Activated CD4-positive, alpha-beta T cell treated with anti-CD3 and anti-CD28 coated beads for 36 hours (primary cell): ENCODE measurements around the gene NR2C1. TPM values are rescaled to one million over a fixed set of nuclear protein-coding genes. Genes with fewer than 3 reads are reported as not detected.
A peak's percentile ranks its signal among the peaks of the same experiment; 100 is the strongest.
"Not testable (repeated sequence)": the region's sequence is repeated elsewhere in the genome, so short reads cannot be mapped to it uniquely, and the experiment has no call there.

Source experiments
- ATAC-seq: fragments of 200-7000 bp; cut with Tn5 transposase; one replicate; pipeline ENCODE4 v1.10.0; 2021; ENCODE audit warnings: mild to moderate bottlenecking, moderate library complexity
- CTCF ChIA-PET: fragments of 350-600 bp; sonication (Branson Sonifier 250); formaldehyde crosslinking; loops from one replicate; lab custom pipeline; 2021; ENCODE audit warnings: antibody characterized with exemption; lab: Charles Lee
- POLR2A ChIA-PET: fragments of 350-600 bp; sonication (Branson Sonifier 250); formaldehyde crosslinking; loops from one replicate; lab custom pipeline; 2021; ENCODE audit warnings: antibody characterized with exemption, inconsistent platforms; lab: Charles Lee
- DNase-seq: peaks from one replicate; pipeline ENCODE4 v3.0.0-alpha.2; 2020
- H3K27ac Mint-ChIP-seq: one replicate; pipeline ENCODE4 v1.8.0; 2021; ENCODE audit warnings: mixed read lengths
- H3K27me3 Mint-ChIP-seq: one replicate; pipeline ENCODE4 v1.8.0; 2021; ENCODE audit warnings: mixed read lengths
- H3K36me3 Mint-ChIP-seq: one replicate; pipeline ENCODE4 v1.8.0; 2021; ENCODE audit warnings: low read depth, mixed read lengths
- H3K4me1 Mint-ChIP-seq: one replicate; pipeline ENCODE4 v1.8.0; 2021; ENCODE audit warnings: mixed read lengths
- H3K4me3 Mint-ChIP-seq: one replicate; pipeline ENCODE4 v1.8.0; 2021; ENCODE audit warnings: mild to moderate bottlenecking, moderate library complexity, mixed read lengths
- H3K9me3 Mint-ChIP-seq: one replicate; pipeline ENCODE4 v1.8.0; 2021; ENCODE audit warnings: low read depth, mixed read lengths
- intact Hi-C, 2 experiments: fragments of 100-400 bp; cut with DNase I in 1 of 2; cut with micrococcal nuclease in 1 of 2; formaldehyde crosslinking; loops; one replicate each; pipeline versions ENCODE4 v1.14.2 to v1.15.1; 2022 to 2024; cut with DNase I, micrococcal nuclease
- total RNA-seq, 2 experiments: library from RNA; stranded (reverse); gene quantifications; one replicate each; pipeline ENCODE4 v1.2.3, GENCODE V29; 2021

Gene NR2C1
- total RNA-seq, 2 experiments from 2014 or later = 27.6 to 39.3 TPM

DNA sequence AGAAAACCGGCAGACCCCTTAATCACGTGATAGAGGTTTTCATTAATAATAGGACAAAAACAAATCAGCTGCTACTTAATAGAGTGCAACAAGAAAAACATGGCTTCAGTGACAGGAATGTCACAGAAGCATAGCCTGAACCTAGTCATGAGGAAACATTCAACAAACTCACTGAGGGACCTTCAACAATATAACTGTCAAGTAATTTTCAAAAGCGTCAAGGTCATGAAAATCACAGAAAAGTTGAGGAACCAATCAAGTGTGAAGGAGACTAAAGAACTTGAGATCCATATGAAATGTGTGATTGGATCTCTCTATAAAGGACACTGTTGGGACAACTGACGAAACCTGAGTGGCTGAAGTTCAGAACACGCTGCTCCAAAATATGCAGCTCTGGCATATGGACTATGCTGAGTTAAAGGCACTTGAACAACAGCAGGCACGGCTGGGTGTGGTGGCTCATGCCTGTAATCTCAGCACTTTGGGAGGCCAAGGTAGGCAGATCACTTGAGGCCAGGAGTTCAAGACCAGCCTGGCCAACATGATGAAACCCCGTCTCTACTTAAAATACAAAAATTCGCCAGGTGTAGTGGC, 86.2 kb downstream of the NR2C1 start:
- Mint-ChIP-seq H3K4me1 (peaks cover 63% of the 10 kb centered on the region), H3K9me3 (no peaks in the 10 kb centered on the region), H3K4me3 (no peak overlapping the region), H3K36me3 (peaks cover 29% of the 10 kb centered on the region), H3K27ac (peak overlapping the region; percentile 61), H3K27me3 (no peaks in the 10 kb centered on the region)
- intact Hi-C loops = loop anchor here in 1 of 2 experiments (10.0 kb wide), 1 partner anchor 842 kb away; the partner anchor contains the start of gene PLXNC1
- ATAC-seq (no peak), DNase-seq (no peak)
- POLR2A ChIA-PET = interaction anchor here (0.6 kb wide), 1 partner anchor 865 kb away, joined by 8 read pairs; no protein-coding TSS in a partner anchor
- CTCF ChIA-PET = no interaction called here

DNA sequence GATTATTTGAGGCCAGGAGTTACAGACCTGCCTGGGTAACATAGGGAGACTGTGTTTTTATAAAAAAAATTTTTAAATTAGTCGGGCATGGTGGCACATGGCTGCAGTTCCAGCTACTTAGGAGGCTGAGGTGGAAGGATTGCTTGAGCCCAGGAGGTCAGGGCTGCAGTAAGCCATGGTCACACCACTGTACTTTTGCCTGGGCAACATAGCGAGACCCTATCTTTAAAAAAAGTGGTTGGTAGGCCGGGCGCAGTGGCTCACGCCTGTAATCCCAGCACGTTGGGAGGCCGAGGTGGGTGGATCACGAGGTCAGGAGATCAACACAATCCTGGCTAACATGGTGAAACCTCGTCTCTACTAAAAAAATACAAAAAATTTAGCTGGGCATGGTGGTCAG, 88.3 kb downstream of the NR2C1 start:
- not testable (repeated sequence) for H3K9me3 Mint-ChIP-seq, H3K27ac Mint-ChIP-seq, H3K27me3 Mint-ChIP-seq, ATAC-seq, DNase-seq, H3K4me3 Mint-ChIP-seq
- CTCF ChIA-PET = interaction anchor here (0.6 to 1.2 kb wide), 2 partner anchors 24 to 883 kb away, joined by 3 read pairs; no protein-coding TSS in a partner anchor
- Mint-ChIP-seq H3K36me3 (peaks cover 27% of the 10 kb centered on the region), H3K4me1 (peaks cover 74% of the 10 kb centered on the region)
- POLR2A ChIA-PET = interaction anchor here (0.6 kb wide), 1 partner anchor 1017 kb away, joined by 3 read pairs; no protein-coding TSS in a partner anchor
- intact Hi-C loops = loop anchor here in 1 of 2 experiments (10.0 kb wide), 1 partner anchor 840 kb away; the partner anchor contains the start of gene PLXNC1

DNA sequence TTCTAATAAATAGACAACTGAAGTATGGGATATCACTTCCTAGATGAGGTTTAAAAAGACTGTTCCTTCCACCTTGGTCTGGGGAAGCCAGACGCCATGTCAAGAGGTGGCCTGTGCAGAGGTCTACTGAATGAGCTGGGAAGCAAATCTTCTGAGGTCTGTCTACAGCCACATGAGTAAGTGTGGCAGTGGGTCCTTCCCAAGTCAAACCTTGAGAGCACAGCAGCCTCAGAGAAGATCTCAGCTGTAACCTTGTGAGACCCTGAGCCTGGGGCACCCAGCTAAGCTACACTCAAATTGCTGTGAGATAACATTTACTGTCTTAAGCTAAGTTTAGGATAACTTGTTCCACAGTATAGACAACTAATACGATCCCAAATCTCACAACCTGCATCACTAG, 90.1 kb downstream of the NR2C1 start:
- Mint-ChIP-seq H3K27me3 (no peaks in the 10 kb centered on the region), H3K36me3 (peaks cover 19% of the 10 kb centered on the region), H3K27ac (no peak overlapping the region), H3K9me3 (no peaks in the 10 kb centered on the region), H3K4me3 (no peak overlapping the region), H3K4me1 (peaks cover 62% of the 10 kb centered on the region)
- intact Hi-C loops = loop anchor here (5.0 to 10.0 kb wide), 3 partner anchors 41 to 839 kb away; partner anchors contain the start of gene PLXNC1 (in 1 of the 2)
- no peak for DNase-seq
- no peak for ATAC-seq
- POLR2A ChIA-PET = no interaction called here
- CTCF ChIA-PET = interaction anchor here (0.8 to 1.2 kb wide), 2 partner anchors 10 to 102 kb away, joined by 3 to 4 read pairs; no protein-coding TSS in a partner anchor

DNA sequence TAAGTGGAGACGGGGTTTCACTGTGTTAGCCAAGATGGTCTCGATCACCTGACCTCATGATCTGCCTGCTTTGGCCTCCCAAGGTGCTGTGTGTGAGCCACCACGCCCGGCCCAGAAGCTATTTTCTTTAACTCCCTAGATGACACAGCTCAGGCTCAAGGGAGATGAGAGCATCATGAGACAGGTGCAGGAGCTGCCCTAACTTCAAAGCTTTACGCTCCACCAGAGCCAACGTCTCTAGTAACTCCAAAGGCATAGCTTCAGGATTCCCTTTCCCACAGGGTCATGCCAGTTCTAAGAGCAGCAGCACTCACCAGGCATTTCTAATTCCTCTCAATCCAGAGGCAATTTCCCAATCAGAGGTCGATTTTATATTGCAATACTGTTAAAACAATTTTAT, 91.0 kb downstream of the NR2C1 start:
- CTCF ChIA-PET = interaction anchor here (0.8 to 1.3 kb wide), 5 partner anchors 9 to 272 kb away, joined by 3 to 4 read pairs (median 3); no protein-coding TSS in a partner anchor
- Mint-ChIP-seq H3K4me3 (no peak overlapping the region), H3K27me3 (no peaks in the 10 kb centered on the region), H3K9me3 (no peaks in the 10 kb centered on the region), H3K27ac (no peak overlapping the region), H3K4me1 (peaks cover 60% of the 10 kb centered on the region), H3K36me3 (peaks cover 15% of the 10 kb centered on the region)
- intact Hi-C loops = loop anchor here (5.0 to 10.0 kb wide), 3 partner anchors 40 to 838 kb away; partner anchors contain the start of gene PLXNC1 (in 1 of the 2)
- ATAC-seq (no peak), DNase-seq (no peak)
- POLR2A ChIA-PET = interaction anchor here (1.4 kb wide), 1 partner anchor 8 kb away, joined by 4 read pairs; no protein-coding TSS in a partner anchor

DNA sequence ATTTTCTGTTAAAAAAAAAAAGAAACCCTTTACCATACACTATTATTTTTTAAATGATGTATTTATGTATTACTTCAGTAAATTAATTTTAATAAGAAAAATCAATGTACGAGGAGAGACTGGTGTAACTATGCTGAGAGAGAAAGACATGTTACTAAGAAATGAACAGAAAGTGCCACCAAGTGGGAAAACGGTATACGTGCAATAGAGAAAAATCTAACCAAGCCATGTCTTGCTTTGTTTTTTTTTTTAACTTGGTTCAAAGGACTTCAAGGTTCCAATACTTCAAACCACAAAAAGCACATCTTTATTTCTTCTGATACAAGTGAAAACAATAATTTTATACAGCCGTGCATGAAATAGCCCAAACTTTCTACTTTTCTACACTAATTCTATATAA, 92.8 kb downstream of the NR2C1 start:
- peaks cover 11% of the 10 kb centered on the region for H3K36me3 Mint-ChIP-seq
- no peak for DNase-seq
- no peak overlapping the region for H3K27ac Mint-ChIP-seq
- no peak overlapping the region for H3K4me3 Mint-ChIP-seq
- H3K4me1 Mint-ChIP-seq = peaks cover 51% of the 10 kb centered on the region
- CTCF ChIA-PET = interaction anchor here (0.7 to 0.9 kb wide), 2 partner anchors 10 to 554 kb away, joined by 3 to 4 read pairs; no protein-coding TSS in a partner anchor
- no peaks in the 10 kb centered on the region for H3K9me3 Mint-ChIP-seq
- intact Hi-C loops = loop anchor here (5.0 to 10.0 kb wide), 3 partner anchors 38 to 836 kb away; partner anchors contain the start of gene PLXNC1 (in 1 of the 2)
- POLR2A ChIA-PET = no interaction called here
- H3K27me3 Mint-ChIP-seq = no peaks in the 10 kb centered on the region
- ATAC-seq = peak; percentile 64

DNA sequence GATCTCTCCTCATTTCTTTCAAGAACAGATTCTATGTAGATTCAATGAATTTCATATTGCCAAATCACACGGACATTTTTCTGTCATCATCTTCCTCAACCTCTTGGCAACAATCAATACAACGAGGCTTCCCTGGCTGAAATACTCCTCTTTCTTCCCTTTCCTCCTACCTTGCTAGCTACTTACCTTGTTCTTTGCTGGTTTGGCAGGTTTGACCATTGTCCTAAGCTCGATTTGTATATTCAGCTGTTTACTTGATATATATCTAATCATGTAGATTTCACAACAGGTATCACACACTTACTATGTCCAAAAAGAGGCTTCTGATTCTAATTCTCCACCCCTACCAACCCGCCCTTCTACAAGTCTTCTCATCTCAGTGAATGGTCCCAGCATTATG, 93.5 kb downstream of the NR2C1 start:
- peaks cover 13% of the 10 kb centered on the region for H3K36me3 Mint-ChIP-seq
- intact Hi-C loops = loop anchor here (5.0 to 10.0 kb wide), 3 partner anchors 38 to 835 kb away; partner anchors contain the start of gene PLXNC1 (in 1 of the 2)
- no peak overlapping the region for H3K4me3 Mint-ChIP-seq
- DNase-seq = no peak
- POLR2A ChIA-PET = no interaction called here
- H3K27ac Mint-ChIP-seq = no peak overlapping the region
- peaks cover 51% of the 10 kb centered on the region for H3K4me1 Mint-ChIP-seq
- CTCF ChIA-PET = interaction anchor here (0.6 to 0.7 kb wide), 2 partner anchors 11 to 382 kb away, joined by 3 read pairs; no protein-coding TSS in a partner anchor
- no peaks in the 10 kb centered on the region for H3K9me3 Mint-ChIP-seq
- ATAC-seq = no peak
- no peaks in the 10 kb centered on the region for H3K27me3 Mint-ChIP-seq

DNA sequence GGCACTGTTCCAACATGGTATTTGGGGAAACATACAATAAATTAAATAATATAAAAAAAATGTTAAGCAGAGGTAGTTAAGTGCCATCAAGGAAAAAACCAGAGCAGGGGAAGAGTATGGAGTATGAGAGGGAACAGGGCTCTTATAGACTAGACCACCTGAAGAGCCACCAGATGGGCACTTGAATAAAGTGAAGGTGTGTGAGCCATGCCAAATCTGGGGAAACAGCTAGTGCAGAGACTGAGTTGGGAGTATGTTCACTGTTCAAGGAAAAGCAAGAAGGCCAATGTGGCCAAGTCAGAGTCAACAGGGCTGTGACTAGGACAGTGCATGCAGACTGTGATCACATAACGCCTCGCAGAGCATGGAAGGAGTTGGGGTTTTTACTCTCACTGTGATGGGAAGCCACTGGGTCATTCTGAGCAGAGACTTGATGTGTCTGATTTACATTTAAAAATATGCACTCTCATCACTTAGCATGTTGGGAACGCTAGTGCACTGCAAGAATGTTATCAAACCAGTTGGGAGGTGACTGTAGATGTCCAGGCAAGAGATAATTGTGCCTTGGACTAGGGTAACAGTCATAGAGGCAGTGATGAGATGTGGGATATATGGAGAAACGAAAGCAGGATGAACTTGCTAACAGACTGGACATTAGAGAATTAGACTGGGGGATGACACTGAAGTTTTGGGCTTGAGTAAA, 95.5 kb downstream of the NR2C1 start:
- ATAC-seq (no peak), DNase-seq (no peak)
- ChIA-PET POLR2A (no interaction called here), CTCF (no interaction called here)
- H3K4me3 Mint-ChIP-seq = no peak overlapping the region
- no peak overlapping the region for H3K27ac Mint-ChIP-seq
- intact Hi-C loops = no loop called here
- H3K9me3 Mint-ChIP-seq = no peaks in the 10 kb centered on the region
- H3K36me3 Mint-ChIP-seq = peaks cover 15% of the 10 kb centered on the region
- H3K4me1 Mint-ChIP-seq = peaks cover 37% of the 10 kb centered on the region
- H3K27me3 Mint-ChIP-seq = no peaks in the 10 kb centered on the region

DNA sequence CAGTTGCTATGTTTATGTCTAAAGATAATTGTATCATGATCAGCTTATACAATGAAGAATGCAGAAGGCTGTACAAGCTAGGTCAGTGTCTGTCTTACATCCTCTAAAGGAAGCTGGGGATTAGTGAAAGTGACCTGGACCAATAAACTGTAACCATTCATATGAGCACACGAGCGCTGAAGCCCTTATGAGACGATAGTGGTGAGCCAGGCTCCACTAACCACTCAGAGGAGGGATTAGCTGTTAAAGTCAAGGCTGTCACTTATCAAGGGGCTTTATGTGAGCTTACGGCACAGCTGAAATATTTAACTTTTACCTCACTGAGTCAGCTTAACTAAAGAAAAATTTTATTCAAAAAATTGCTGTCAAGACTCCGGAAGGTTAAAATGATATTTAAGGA, 100.2 kb downstream of the NR2C1 start:
- H3K36me3 Mint-ChIP-seq = peaks cover 19% of the 10 kb centered on the region
- ChIA-PET POLR2A (no interaction called here), CTCF (interaction anchor here (1.1 to 1.2 kb wide), 3 partner anchors 9 to 71 kb away, joined by 3 read pairs; no protein-coding TSS in a partner anchor)
- DNase-seq (no peak), ATAC-seq (no peak)
- no peaks in the 10 kb centered on the region for H3K27me3 Mint-ChIP-seq
- H3K4me3 Mint-ChIP-seq = no peak overlapping the region
- no peaks in the 10 kb centered on the region for H3K9me3 Mint-ChIP-seq
- intact Hi-C loops = no loop called here
- H3K4me1 Mint-ChIP-seq = peaks cover 9% of the 10 kb centered on the region
- H3K27ac Mint-ChIP-seq = no peak overlapping the region

DNA sequence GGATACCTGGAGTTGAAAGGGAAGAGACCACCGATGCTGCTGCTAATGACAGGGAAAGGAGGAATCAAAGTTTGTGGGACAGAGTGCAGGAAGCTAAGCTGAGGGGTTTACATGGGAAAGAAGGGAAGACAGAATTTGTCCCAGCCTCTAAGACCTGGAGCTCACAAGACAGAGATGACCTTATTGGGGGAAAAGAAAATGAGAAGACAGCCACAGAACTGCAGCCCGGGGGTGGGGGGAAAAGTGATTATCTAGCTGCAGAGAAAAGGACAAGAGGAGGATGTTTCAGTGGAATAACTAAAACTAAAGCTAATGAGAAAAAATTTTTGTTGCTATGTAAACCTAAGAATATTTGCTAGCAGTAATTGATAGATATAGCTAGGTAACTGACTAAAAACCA, 100.6 kb downstream of the NR2C1 start:
- CTCF ChIA-PET = interaction anchor here (0.5 to 1.2 kb wide), 4 partner anchors 9 to 72 kb away, joined by 3 read pairs; no protein-coding TSS in a partner anchor
- H3K36me3 Mint-ChIP-seq = peaks cover 19% of the 10 kb centered on the region
- H3K27ac Mint-ChIP-seq = no peak overlapping the region
- H3K9me3 Mint-ChIP-seq = no peaks in the 10 kb centered on the region
- DNase-seq = no peak
- POLR2A ChIA-PET = no interaction called here
- intact Hi-C loops = no loop called here
- no peaks in the 10 kb centered on the region for H3K27me3 Mint-ChIP-seq
- H3K4me3 Mint-ChIP-seq = no peak overlapping the region
- peaks cover 4% of the 10 kb centered on the region for H3K4me1 Mint-ChIP-seq
- ATAC-seq = no peak

DNA sequence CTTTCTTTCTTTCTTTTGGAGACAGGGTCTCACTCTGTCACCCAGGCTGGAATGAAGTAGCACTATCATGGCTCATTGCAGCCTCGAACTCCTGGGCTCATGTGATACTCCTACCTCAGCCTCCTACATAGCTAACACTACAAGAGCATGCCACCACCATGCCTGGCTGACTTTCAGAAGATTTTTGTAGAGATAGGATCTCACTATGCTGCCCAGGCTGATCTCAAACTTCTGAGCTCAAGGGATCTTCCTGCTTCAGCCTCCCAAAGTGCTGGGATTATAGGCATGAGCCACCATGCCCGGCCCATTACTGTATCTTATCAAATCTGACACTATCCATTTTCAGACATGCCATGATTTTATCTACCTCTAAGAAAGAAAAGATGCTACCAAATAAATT, 101.5 kb downstream of the NR2C1 start:
- CTCF ChIA-PET = interaction anchor here (0.6 to 1.2 kb wide), 2 partner anchors 10 to 20 kb away, joined by 3 read pairs; no protein-coding TSS in a partner anchor
- H3K27me3 Mint-ChIP-seq = no peaks in the 10 kb centered on the region
- no peak overlapping the region for H3K4me3 Mint-ChIP-seq
- peaks cover 19% of the 10 kb centered on the region for H3K36me3 Mint-ChIP-seq
- DNase-seq = no peak
- no peaks in the 10 kb centered on the region for H3K4me1 Mint-ChIP-seq
- no peaks in the 10 kb centered on the region for H3K9me3 Mint-ChIP-seq
- intact Hi-C loops = no loop called here
- H3K27ac Mint-ChIP-seq = no peak overlapping the region
- POLR2A ChIA-PET = no interaction called here
- ATAC-seq = no peak

DNA sequence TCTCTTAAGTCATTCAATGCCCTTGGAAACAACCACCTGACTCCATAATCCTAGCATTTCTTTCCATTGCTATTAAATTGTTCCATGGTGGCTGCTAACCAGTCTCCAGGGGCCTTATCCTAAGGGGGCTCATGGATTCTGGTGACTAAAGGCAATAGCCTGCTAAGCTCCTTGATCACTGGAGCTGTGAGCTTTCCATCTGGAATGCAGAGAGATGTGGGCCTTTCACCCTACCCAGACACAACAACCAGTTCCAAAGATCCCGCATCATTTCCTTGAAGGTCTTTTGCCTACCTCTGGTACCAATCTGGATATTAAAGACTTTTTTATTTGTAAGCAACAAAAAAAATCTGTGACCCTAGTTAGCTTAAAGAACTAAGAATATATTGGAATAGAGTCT, 102.9 kb downstream of the NR2C1 start:
- H3K4me3 Mint-ChIP-seq = no peak overlapping the region
- no peak overlapping the region for H3K27ac Mint-ChIP-seq
- DNase-seq (no peak), ATAC-seq (no peak)
- H3K9me3 Mint-ChIP-seq = no peaks in the 10 kb centered on the region
- H3K27me3 Mint-ChIP-seq = no peaks in the 10 kb centered on the region
- intact Hi-C loops = no loop called here
- H3K4me1 Mint-ChIP-seq = no peaks in the 10 kb centered on the region
- ChIA-PET POLR2A (no interaction called here), CTCF (interaction anchor here (0.6 kb wide), 1 partner anchor 56 kb away, joined by 3 read pairs; no protein-coding TSS in a partner anchor)
- peaks cover 16% of the 10 kb centered on the region for H3K36me3 Mint-ChIP-seq
